Epithelial cell of proximal tubule (primary cell): ENCODE measurements around the gene SORCS2. TPM values are rescaled to one million over a fixed set of nuclear protein-coding genes. Genes with fewer than 3 reads are reported as not detected.

Experiments used
- DNase-seq: peaks from one replicate; pipeline ENCODE4 v3.0.0-alpha.2; 2011; ENCODE audit warnings: low read depth
- H3K4me3 ChIP-seq: 2 replicates; pipeline ENCODE4 v1.5.1; 2011; ENCODE audit warnings: low read depth, mild to moderate bottlenecking, low read length
- CTCF ChIP-seq: conservative IDR thresholded peaks from 2 replicates; pipeline ENCODE4 v1.5.1; 2012; ENCODE audit warnings: low read depth, mild to moderate bottlenecking, low read length
- total RNA-seq: library from RNA; depleted of rRNA; stranded (reverse); fragments of >200 nt; gene quantifications from 2 replicates; pipeline ENCODE4 v1.2.3, GENCODE V29; 2015

Gene SORCS2
- total RNA-seq, 1 donor from 2014 or later, result 0.29 TPM

GRCh38 chr4:7499661-7500060 is 307.3 kb downstream of the SORCS2 start:
- no peak for DNase-seq
- no peak overlapping the region for H3K4me3 ChIP-seq
- TF ChIP-seq CTCF, result no peak

- no peak for DNase-seq
- no peak for TF ChIP-seq CTCF
- no peak overlapping the region for H3K4me3 ChIP-seq
Observed at GRCh38 chr4:7500404-7500803, 308.1 kb downstream of the SORCS2 start.

GRCh38 chr4:7501314-7501713 is 309.0 kb downstream of the SORCS2 start:
- TF ChIP-seq CTCF, result no peak
- no peak for DNase-seq
- no peak overlapping the region for H3K4me3 ChIP-seq

- no peak overlapping the region for H3K4me3 ChIP-seq
- no peak for DNase-seq
- TF ChIP-seq CTCF, result no peak
Observed at GRCh38 chr4:7501873-7502272, 309.5 kb downstream of the SORCS2 start.

- no peak for TF ChIP-seq CTCF
- no peak overlapping the region for H3K4me3 ChIP-seq
- no peak for DNase-seq
Observed at GRCh38 chr4:7503559-7504249, 311.4 kb downstream of the SORCS2 start.

GRCh38 chr4:7505116-7505900 is 313.0 kb downstream of the SORCS2 start:
- H3K4me3 ChIP-seq, result no peak overlapping the region
- TF ChIP-seq CTCF, result no peak
- no peak for DNase-seq
